Astrocyte (in vitro differentiated cells and primary cell): ENCODE results near the gene ENHO.

Experiments
- EZH2 ChIP-seq: IDR thresholded peaks from 2 replicates; pipeline ENCODE4 v1.6.1; 2012; ENCODE audit warnings: mild to moderate bottlenecking, low read length, inconsistent platforms; ENCODE audit not compliant: insufficient read depth
- TF ChIP-seq, protein P1 (sequence below): IDR thresholded peaks from 2 replicates; pipeline ENCODE4 v1.5.1; 2011; ENCODE audit warnings: low read depth, mild to moderate bottlenecking, inconsistent platforms, low read length, moderate library complexity; ENCODE audit not compliant: insufficient read depth

DNA sequence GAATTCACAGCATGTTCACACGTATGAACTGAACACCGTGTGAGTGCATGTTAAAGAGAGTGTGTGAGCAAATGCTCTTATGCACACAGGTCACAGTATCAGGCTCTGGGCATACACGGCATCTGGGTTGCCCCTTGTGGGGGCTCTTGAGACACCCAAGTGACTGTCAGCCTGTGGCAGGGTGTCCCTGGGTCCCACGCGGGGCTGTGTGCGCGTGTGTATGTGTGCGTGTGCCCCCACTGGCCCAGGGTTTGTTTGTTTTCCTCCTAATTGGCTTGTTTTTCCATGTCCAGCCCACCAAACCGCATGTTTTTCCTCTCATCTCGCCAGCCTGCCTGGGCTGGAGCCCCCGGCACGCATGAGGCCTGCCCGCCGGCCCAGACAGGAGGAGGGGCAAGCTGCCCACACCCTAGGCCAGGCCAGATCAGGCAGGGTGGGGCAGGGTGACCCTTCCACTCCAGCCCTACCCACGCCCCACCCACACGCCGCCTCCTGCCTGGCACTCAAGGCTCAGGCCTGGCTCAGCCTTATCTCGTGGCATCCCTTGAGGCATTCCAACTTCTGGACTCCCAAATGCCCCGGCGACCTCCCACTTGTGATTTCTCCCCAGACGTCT, 37.9 kb upstream of the ENHO start:
- TF ChIP-seq, protein P1, sequence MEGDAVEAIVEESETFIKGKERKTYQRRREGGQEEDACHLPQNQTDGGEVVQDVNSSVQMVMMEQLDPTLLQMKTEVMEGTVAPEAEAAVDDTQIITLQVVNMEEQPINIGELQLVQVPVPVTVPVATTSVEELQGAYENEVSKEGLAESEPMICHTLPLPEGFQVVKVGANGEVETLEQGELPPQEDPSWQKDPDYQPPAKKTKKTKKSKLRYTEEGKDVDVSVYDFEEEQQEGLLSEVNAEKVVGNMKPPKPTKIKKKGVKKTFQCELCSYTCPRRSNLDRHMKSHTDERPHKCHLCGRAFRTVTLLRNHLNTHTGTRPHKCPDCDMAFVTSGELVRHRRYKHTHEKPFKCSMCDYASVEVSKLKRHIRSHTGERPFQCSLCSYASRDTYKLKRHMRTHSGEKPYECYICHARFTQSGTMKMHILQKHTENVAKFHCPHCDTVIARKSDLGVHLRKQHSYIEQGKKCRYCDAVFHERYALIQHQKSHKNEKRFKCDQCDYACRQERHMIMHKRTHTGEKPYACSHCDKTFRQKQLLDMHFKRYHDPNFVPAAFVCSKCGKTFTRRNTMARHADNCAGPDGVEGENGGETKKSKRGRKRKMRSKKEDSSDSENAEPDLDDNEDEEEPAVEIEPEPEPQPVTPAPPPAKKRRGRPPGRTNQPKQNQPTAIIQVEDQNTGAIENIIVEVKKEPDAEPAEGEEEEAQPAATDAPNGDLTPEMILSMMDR, result no peak
- TF ChIP-seq EZH2, result no peak
